Measurements from ENCODE around the gene TCEANC2. TPM values are rescaled to one million over a fixed set of nuclear protein-coding genes. Genes with fewer than 3 reads are reported as not detected.

TCEANC2 gene
- total RNA-seq, 1 experiment from 2014 or later = 1.9 TPM

DNA sequence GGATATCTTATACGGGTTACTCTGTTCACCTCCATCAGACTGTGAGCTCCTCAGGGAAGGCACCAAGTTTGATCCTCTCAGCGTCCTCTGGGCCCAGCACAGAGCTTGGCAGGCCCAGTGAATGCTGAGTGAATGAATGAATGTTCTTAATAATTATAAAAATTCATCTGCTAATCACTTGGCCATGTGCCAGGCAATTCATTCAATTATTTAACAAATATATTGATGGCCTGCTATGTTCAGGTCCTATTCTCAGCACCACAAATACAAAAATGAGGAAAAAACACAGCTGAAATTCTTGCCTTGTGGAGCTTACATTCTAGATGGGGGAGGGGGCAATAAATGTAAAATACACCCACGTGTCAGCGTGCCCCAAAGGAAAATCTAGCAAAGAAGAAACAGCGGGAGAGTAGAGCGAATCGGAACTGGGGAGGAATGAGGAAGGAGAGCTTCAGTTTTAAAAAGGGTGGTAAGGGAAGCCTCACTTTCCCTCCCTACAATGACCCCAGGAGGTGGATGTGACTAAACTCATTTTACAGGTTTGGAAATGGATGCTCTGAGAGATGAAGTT, 83.6 kb downstream of the TCEANC2 start:
- H3K4me1 ChIP-seq = peaks cover 13% of the 10 kb centered on the region
- no TSS peak for BruUV-seq (replicated peaks)
- ChIA-PET CTCF (interaction anchor here (1.1 kb wide), 1 partner anchor 13 kb away, joined by 3 read pairs; no protein-coding TSS in a partner anchor), POLR2A (interaction anchor here (1.0 kb wide), 1 partner anchor 63 kb away, joined by 4 read pairs; the partner anchor contains the start of genes CYB5RL and MRPL37)
- H3K36me3 ChIP-seq (ENCODE audit: control insufficient read depth, insufficient read depth, low read length) = no peaks in the 10 kb centered on the region
- Mint-ChIP-seq H3K4me3 (ENCODE audit: unreplicated experiment) (no peak overlapping the region), H3K36me3 (ENCODE audit: insufficient read depth, unreplicated experiment) (no peaks in the 10 kb centered on the region), H3K4me1 (ENCODE audit: low read depth, unreplicated experiment) (peaks cover 14% of the 10 kb centered on the region), H3K27ac (ENCODE audit: unreplicated experiment) (peak overlapping the region; percentile 76), H3K27me3 (ENCODE audit: insufficient read depth, unreplicated experiment) (no peaks in the 10 kb centered on the region), H3K9me3 (ENCODE audit: unreplicated experiment) (no peaks in the 10 kb centered on the region)
- no peak for DNase-seq
- intact Hi-C loops (cut with micrococcal nuclease; ENCODE audit: unreplicated experiment) = no loop called here
- H3K9me3 ChIP-seq = no peaks in the 10 kb centered on the region
- TF ChIP-seq, protein P1, sequence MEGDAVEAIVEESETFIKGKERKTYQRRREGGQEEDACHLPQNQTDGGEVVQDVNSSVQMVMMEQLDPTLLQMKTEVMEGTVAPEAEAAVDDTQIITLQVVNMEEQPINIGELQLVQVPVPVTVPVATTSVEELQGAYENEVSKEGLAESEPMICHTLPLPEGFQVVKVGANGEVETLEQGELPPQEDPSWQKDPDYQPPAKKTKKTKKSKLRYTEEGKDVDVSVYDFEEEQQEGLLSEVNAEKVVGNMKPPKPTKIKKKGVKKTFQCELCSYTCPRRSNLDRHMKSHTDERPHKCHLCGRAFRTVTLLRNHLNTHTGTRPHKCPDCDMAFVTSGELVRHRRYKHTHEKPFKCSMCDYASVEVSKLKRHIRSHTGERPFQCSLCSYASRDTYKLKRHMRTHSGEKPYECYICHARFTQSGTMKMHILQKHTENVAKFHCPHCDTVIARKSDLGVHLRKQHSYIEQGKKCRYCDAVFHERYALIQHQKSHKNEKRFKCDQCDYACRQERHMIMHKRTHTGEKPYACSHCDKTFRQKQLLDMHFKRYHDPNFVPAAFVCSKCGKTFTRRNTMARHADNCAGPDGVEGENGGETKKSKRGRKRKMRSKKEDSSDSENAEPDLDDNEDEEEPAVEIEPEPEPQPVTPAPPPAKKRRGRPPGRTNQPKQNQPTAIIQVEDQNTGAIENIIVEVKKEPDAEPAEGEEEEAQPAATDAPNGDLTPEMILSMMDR (IDR thresholded peaks at IDR 0.05; ENCODE audit: insufficient read depth in 1 of 2, low read depth in 1 of 2, low read length in 1 of 2, severe bottlenecking in 1 of 2, unreplicated experiment in 1 of 2) = no peak
- no peak overlapping the region for H3K4me3 ChIP-seq (ENCODE audit: low read depth, low read length)
- no peaks in the 10 kb centered on the region for H3K27me3 ChIP-seq (replicated peaks; ENCODE audit: control insufficient read depth, insufficient read depth, low read length)

DNA sequence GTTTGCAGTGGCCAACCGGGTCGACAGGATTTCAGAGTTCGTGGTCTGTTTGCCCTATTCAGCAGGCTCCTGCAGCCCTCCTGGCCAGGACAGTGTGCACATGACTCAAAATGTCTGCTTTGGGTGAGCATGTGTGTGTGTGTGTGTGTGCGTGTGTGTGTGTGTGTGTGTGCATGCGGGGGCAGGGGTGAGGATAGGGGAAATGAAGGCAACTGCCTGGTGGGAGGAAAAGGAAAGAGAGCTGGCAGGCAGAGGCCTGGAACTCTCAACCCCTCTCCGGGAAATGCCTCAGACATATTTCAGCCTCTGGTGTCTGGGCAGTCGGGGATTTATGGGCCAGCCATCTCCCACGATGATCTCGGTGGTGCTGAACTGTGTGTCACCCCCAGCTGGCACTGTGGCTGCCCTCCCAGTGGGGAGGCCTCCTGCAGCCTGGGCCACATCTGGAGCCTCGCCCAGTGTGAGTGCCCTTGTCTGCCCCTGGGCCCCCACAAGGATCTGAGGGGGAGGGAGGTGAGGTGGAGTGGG, 84.2 kb downstream of the TCEANC2 start:
- intact Hi-C loops (cut with micrococcal nuclease; ENCODE audit: unreplicated experiment) = no loop called here
- no peak overlapping the region for H3K4me3 Mint-ChIP-seq (ENCODE audit: unreplicated experiment)
- Histone ChIP-seq H3K4me1 (peaks cover 13% of the 10 kb centered on the region), H3K9me3 (no peaks in the 10 kb centered on the region), H3K27me3 (replicated peaks; ENCODE audit: control insufficient read depth, insufficient read depth, low read length) (no peaks in the 10 kb centered on the region), H3K4me3 (ENCODE audit: low read depth, low read length) (no peak overlapping the region), H3K36me3 (ENCODE audit: control insufficient read depth, insufficient read depth, low read length) (no peaks in the 10 kb centered on the region)
- TF ChIP-seq, protein P1 (IDR thresholded peaks at IDR 0.05; ENCODE audit: insufficient read depth in 1 of 2, low read depth in 1 of 2, low read length in 1 of 2, severe bottlenecking in 1 of 2, unreplicated experiment in 1 of 2) = no peak
- H3K4me1 Mint-ChIP-seq (ENCODE audit: low read depth, unreplicated experiment) = peaks cover 14% of the 10 kb centered on the region
- DNase-seq = no peak
- ChIA-PET POLR2A (interaction anchor here (1.0 kb wide), 1 partner anchor 62 kb away, joined by 4 read pairs; the partner anchor contains the start of genes CYB5RL and MRPL37), CTCF (no interaction called here)
- BruUV-seq (replicated peaks) = no TSS peak
- no peaks in the 10 kb centered on the region for H3K36me3 Mint-ChIP-seq (ENCODE audit: insufficient read depth, unreplicated experiment)
- no peaks in the 10 kb centered on the region for H3K9me3 Mint-ChIP-seq (ENCODE audit: unreplicated experiment)
- peak overlapping the region; percentile 41 for H3K27ac Mint-ChIP-seq (ENCODE audit: unreplicated experiment)
- H3K27me3 Mint-ChIP-seq (ENCODE audit: insufficient read depth, unreplicated experiment) = no peaks in the 10 kb centered on the region

DNA sequence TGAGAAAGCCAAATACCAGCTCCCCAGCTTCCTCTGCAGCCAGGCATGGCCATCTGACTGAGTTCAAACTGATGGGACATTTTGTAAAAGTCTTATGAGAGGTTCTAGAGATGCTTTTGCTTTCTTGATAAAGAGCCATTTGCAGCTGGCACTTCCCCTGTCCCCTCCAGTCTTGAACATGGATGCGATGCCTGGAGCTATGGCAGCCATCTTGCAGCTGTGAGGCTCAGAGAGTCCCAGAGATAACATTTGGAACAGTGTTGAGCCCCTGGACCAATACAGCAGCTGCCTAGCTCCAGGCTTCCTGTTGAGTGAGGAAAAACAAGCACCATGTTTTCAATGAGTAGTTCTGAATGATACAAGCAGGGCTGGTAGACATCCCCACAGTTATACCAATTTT, 85.6 kb downstream of the TCEANC2 start:
- Mint-ChIP-seq H3K36me3 (ENCODE audit: insufficient read depth, unreplicated experiment) (no peaks in the 10 kb centered on the region), H3K27me3 (ENCODE audit: insufficient read depth, unreplicated experiment) (no peaks in the 10 kb centered on the region), H3K4me1 (ENCODE audit: low read depth, unreplicated experiment) (peaks cover 14% of the 10 kb centered on the region), H3K9me3 (ENCODE audit: unreplicated experiment) (no peaks in the 10 kb centered on the region), H3K27ac (ENCODE audit: unreplicated experiment) (no peak overlapping the region), H3K4me3 (ENCODE audit: unreplicated experiment) (no peak overlapping the region)
- no peaks in the 10 kb centered on the region for H3K9me3 ChIP-seq
- no peak for DNase-seq
- intact Hi-C loops (cut with micrococcal nuclease; ENCODE audit: unreplicated experiment) = no loop called here
- no peaks in the 10 kb centered on the region for H3K36me3 ChIP-seq (ENCODE audit: control insufficient read depth, insufficient read depth, low read length)
- no TSS peak for BruUV-seq (replicated peaks)
- peaks cover 13% of the 10 kb centered on the region for H3K4me1 ChIP-seq
- ChIA-PET POLR2A (no interaction called here), CTCF (no interaction called here)
- H3K27me3 ChIP-seq (replicated peaks; ENCODE audit: control insufficient read depth, insufficient read depth, low read length) = no peaks in the 10 kb centered on the region
- H3K4me3 ChIP-seq (ENCODE audit: low read depth, low read length) = no peak overlapping the region
- TF ChIP-seq, protein P1 (IDR thresholded peaks at IDR 0.05; ENCODE audit: insufficient read depth in 1 of 2, low read depth in 1 of 2, low read length in 1 of 2, severe bottlenecking in 1 of 2, unreplicated experiment in 1 of 2) = no peak

All from Caco-2 (cell line).